CD14-positive monocyte (primary cell): ENCODE results near the gene SLC50A1. TPM values are rescaled to one million over a fixed set of nuclear protein-coding genes. Genes with fewer than 3 reads are reported as not detected.
A peak's percentile ranks its signal among the peaks of the same experiment; 100 is the strongest.

Experiments used
- DNase-seq, 3 donors: peaks; one replicate each; pipeline ENCODE4 v3.0.0-alpha.2; 2011 to 2022
- H2AFZ ChIP-seq: 2 replicates; pipeline ENCODE4 v1.6.0; 2012; ENCODE audit warnings: mild to moderate bottlenecking, low read depth, low read length, inconsistent platforms; ENCODE audit not compliant: insufficient read depth, poor library complexity, severe bottlenecking
- H3K27ac ChIP-seq, 2 donors: 1 replicate in 1 of 2; 2 replicates in 1 of 2; pipeline ENCODE4 v1.5.1; 2012 to 2013; ENCODE audit warnings: low read length in 2 of 2, control low read depth in 1 of 2, inconsistent platforms in 1 of 2, low read depth in 1 of 2, mild to moderate bottlenecking in 1 of 2
- H3K27me3 ChIP-seq, 2 donors: one replicate each; pipeline versions ENCODE4 v1.6.0 to v1.6.1; 2011 to 2013; ENCODE audit warnings: low read length in 2 of 2; ENCODE audit not compliant: control insufficient read depth in 2 of 2, insufficient read depth in 2 of 2
- H3K36me3 ChIP-seq, 2 donors: replicated peaks in 1 of 2; 1 replicate in 1 of 2; 2 replicates in 1 of 2; pipeline versions ENCODE4 v1.5.1 to v1.6.1; 2012 to 2013; ENCODE audit warnings: low read length in 2 of 2, control low read depth in 1 of 2, inconsistent platforms in 1 of 2, mild to moderate bottlenecking in 1 of 2; ENCODE audit not compliant: insufficient read depth in 2 of 2, control insufficient read depth in 1 of 2
- H3K4me1 ChIP-seq, 2 donors: 1 replicate in 1 of 2; 2 replicates in 1 of 2; pipeline versions ENCODE4 v1.5.1 to v1.6.1; 2012 to 2013; ENCODE audit warnings: low read length in 2 of 2, control low read depth in 1 of 2, inconsistent platforms in 1 of 2, mild to moderate bottlenecking in 1 of 2, moderate library complexity in 1 of 2; ENCODE audit not compliant: insufficient read depth in 2 of 2, control insufficient read depth in 1 of 2
- H3K4me2 ChIP-seq: replicated peaks from 2 replicates; pipeline ENCODE3; 2012; ENCODE audit warnings: low read length, moderate library complexity, mild to moderate bottlenecking; ENCODE audit not compliant: poor library complexity, severe bottlenecking; ENCODE audit errors: extremely low read depth
- H3K4me3 ChIP-seq, 3 experiments: fragments of 200-600 bp in 1 of 3; sonication (generic) in 1 of 3; replicated peaks in 1 of 3; 1 replicate in 2 of 3; 2 replicates in 1 of 3; pipeline ENCODE4 v1.5.1; 2011 to 2013; ENCODE audit warnings: low read length in 3 of 3, mild to moderate bottlenecking in 3 of 3, control low read depth in 2 of 3, low read depth in 2 of 3, inconsistent platforms in 1 of 3, moderate library complexity in 1 of 3
- H3K79me2 ChIP-seq: 2 replicates; pipeline ENCODE4 v1.6.0; 2012; ENCODE audit warnings: mild to moderate bottlenecking, control low read depth, inconsistent platforms, low read length, moderate library complexity; ENCODE audit not compliant: insufficient read depth
- H3K9ac ChIP-seq: 2 replicates; pipeline ENCODE4 v1.6.0; 2017; ENCODE audit warnings: low read length, mild to moderate bottlenecking; ENCODE audit not compliant: insufficient read depth, poor library complexity, severe bottlenecking
- H3K9me3 ChIP-seq, 2 donors: replicated peaks in 1 of 2; 1 replicate in 1 of 2; 2 replicates in 1 of 2; pipeline versions ENCODE4 v1.5.1 to v1.6.1; 2012 to 2013; ENCODE audit warnings: low read length in 2 of 2, control low read depth in 1 of 2; ENCODE audit not compliant: control insufficient read depth in 1 of 2, insufficient read depth in 1 of 2
- H4K20me1 ChIP-seq: 2 replicates; pipeline ENCODE4 v1.6.0; 2012; ENCODE audit warnings: mild to moderate bottlenecking, low read length, control low read depth, moderate library complexity; ENCODE audit not compliant: insufficient read depth
- H3K27ac Mint-ChIP-seq, 7 donors: one replicate each; pipeline ENCODE4 v1.8.0; 2020; ENCODE audit warnings: mild to moderate bottlenecking in 7 of 7, mixed read lengths in 7 of 7, moderate library complexity in 6 of 7, inconsistent platforms in 2 of 7
- H3K27me3 Mint-ChIP-seq, 3 donors: one replicate each; pipeline ENCODE4 v1.8.0; 2021 to 2022; ENCODE audit warnings: low read depth in 3 of 3, mild to moderate bottlenecking in 3 of 3, mixed read lengths in 3 of 3, moderate library complexity in 3 of 3, inconsistent platforms in 1 of 3
- H3K36me3 Mint-ChIP-seq, 2 donors: one replicate each; pipeline ENCODE4 v1.8.0; 2020; ENCODE audit warnings: mixed read lengths in 2 of 2, inconsistent platforms in 1 of 2, mild to moderate bottlenecking in 1 of 2
- H3K4me1 Mint-ChIP-seq: one replicate; pipeline ENCODE4 v1.8.0; 2020; ENCODE audit warnings: mild to moderate bottlenecking, mixed read lengths
- H3K4me3 Mint-ChIP-seq, 2 donors: one replicate each; pipeline ENCODE4 v1.8.0; 2020; ENCODE audit warnings: mild to moderate bottlenecking in 2 of 2, mixed read lengths in 2 of 2, moderate library complexity in 1 of 2
- H3K9me3 Mint-ChIP-seq, 7 donors: one replicate each; pipeline ENCODE4 v1.8.0; 2020 to 2022; ENCODE audit warnings: mixed read lengths in 7 of 7, mild to moderate bottlenecking in 6 of 7, moderate library complexity in 6 of 7, inconsistent platforms in 2 of 7
- WGBS: methylation state at CpG from one replicate; pipeline ENCODE4 v1.1.5; 2013; ENCODE audit warnings: missing lambda C conversion rate; ENCODE audit not compliant: insufficient coverage; 5-methylcytosine and 5-hydroxymethylcytosine counted together
- intact Hi-C, 2 donors: fragments of 100-400 bp; cut with micrococcal nuclease; formaldehyde crosslinking; loops; one replicate each; pipeline versions ENCODE4 v1.15.0 to v1.15.1; 2023
- polyA plus RNA-seq, 3 donors: library from polyadenylated mRNA; depleted of rRNA in 1 of 3; unstranded in 2 of 3; stranded (reverse) in 1 of 3; fragments of 300-500 nt in 2 of 3; fragments of >200 nt in 1 of 3; fragmentation: Illumina TruSeq in 2 of 3; gene quantifications; 1 replicate in 2 of 3; 2 replicates in 1 of 3; pipeline ENCODE4 v1.2.3, GENCODE V29; 2012 to 2021
- TF ChIP-seq, protein P1 (sequence below): fragments of 200-600 bp; IDR thresholded peaks from one replicate; pipeline ENCODE4 v1.8.0; 2022; ENCODE audit warnings: antibody characterized with exemption, mild to moderate bottlenecking

Gene SLC50A1
- polyA plus RNA-seq, 3 donors = 40.0 to 50.8 (median 49.4) TPM

GRCh38 chr1:155172732-155173477, 37.3 kb downstream of the SLC50A1 start, which contains the start of gene KRTCAP2:
Gene KRTCAP2 (minus strand): TSS chr1:155173304. CDS start chr1:155173224, 80 bp downstream.
- peak within 1 kb of the TSS; percentile 96 for H2AFZ ChIP-seq
- peak; percentile 93 to 98 (median 95) for DNase-seq
- H3K27me3 ChIP-seq = no peaks in the 10 kb centered on the region
- H4K20me1 ChIP-seq = no peaks in the 10 kb centered on the region
- H3K27ac ChIP-seq = peak within 1 kb of the TSS; percentile 69 to 90
- H3K4me3 ChIP-seq = peak within 1 kb of the TSS; percentile 70 to 95 (median 91)
- TF ChIP-seq, protein P1, sequence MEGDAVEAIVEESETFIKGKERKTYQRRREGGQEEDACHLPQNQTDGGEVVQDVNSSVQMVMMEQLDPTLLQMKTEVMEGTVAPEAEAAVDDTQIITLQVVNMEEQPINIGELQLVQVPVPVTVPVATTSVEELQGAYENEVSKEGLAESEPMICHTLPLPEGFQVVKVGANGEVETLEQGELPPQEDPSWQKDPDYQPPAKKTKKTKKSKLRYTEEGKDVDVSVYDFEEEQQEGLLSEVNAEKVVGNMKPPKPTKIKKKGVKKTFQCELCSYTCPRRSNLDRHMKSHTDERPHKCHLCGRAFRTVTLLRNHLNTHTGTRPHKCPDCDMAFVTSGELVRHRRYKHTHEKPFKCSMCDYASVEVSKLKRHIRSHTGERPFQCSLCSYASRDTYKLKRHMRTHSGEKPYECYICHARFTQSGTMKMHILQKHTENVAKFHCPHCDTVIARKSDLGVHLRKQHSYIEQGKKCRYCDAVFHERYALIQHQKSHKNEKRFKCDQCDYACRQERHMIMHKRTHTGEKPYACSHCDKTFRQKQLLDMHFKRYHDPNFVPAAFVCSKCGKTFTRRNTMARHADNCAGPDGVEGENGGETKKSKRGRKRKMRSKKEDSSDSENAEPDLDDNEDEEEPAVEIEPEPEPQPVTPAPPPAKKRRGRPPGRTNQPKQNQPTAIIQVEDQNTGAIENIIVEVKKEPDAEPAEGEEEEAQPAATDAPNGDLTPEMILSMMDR = peak; percentile 95
- under 1% methylated on average over 49 of the region's 57 CpGs for WGBS
- H3K9me3 Mint-ChIP-seq = no peaks in the 10 kb centered on the region
- H3K9ac ChIP-seq = peak within 1 kb of the TSS; percentile 84
- H3K27ac Mint-ChIP-seq = peak within 1 kb of the TSS; percentile 84 to 96 (median 93)
- H3K36me3 Mint-ChIP-seq = peaks cover 19 to 30% of the 10 kb centered on the region in 2 donors
- peaks cover 29 to 37% of the 10 kb centered on the region in 2 donors for H3K4me1 ChIP-seq
- H3K79me2 ChIP-seq = peaks cover 21% of the 10 kb centered on the region
- H3K36me3 ChIP-seq = peaks cover 14 to 19% of the 10 kb centered on the region in 2 donors
- peaks cover 36% of the 10 kb centered on the region for H3K4me1 Mint-ChIP-seq
- no peaks in the 10 kb centered on the region for H3K9me3 ChIP-seq
- intact Hi-C loops = loop anchor here in 1 of 2 donors (5.0 kb wide), 1 partner anchor 36 kb away; the partner anchor contains the start of gene SLC50A1
- peak within 1 kb of the TSS; percentile 93 to 96 for H3K4me3 Mint-ChIP-seq
- H3K27me3 Mint-ChIP-seq = peaks cover 4 to 22% (median 21%) of the 10 kb centered on the region in 3 donors
- H3K4me2 ChIP-seq = peak within 1 kb of the TSS; percentile 86

GRCh38 chr1:155173478-155174323, 38.0 kb downstream of the SLC50A1 start, which contains the start of gene TRIM46:
Gene TRIM46 (plus strand): TSS chr1:155173849. CDS start chr1:155173967, 118 bp downstream.
- Histone ChIP-seq H3K79me2 (peaks cover 21% of the 10 kb centered on the region), H3K9ac (peak within 1 kb of the TSS; percentile 84), H3K27ac (peak within 1 kb of the TSS; percentile 69 to 90), H4K20me1 (no peaks in the 10 kb centered on the region), H3K4me2 (peak within 1 kb of the TSS; percentile 86), H2AFZ (peak within 1 kb of the TSS; percentile 96), H3K9me3 (no peaks in the 10 kb centered on the region), H3K27me3 (no peaks in the 10 kb centered on the region), H3K4me1 (peaks cover 36 to 44% of the 10 kb centered on the region in 2 donors), H3K4me3 (peak within 1 kb of the TSS; percentile 70 to 95 (median 91)), H3K36me3 (peaks cover 14 to 19% of the 10 kb centered on the region in 2 donors)
- peak within 1 kb of the TSS; percentile 93 to 96 for H3K4me3 Mint-ChIP-seq
- no peaks in the 10 kb centered on the region for H3K9me3 Mint-ChIP-seq
- H3K4me1 Mint-ChIP-seq = peaks cover 38% of the 10 kb centered on the region
- TF ChIP-seq, protein P1 = peak; percentile 67
- H3K27ac Mint-ChIP-seq = peak within 1 kb of the TSS; percentile 84 to 96 (median 93)
- peaks cover 4 to 22% (median 21%) of the 10 kb centered on the region in 3 donors for H3K27me3 Mint-ChIP-seq
- peaks cover 19 to 27% of the 10 kb centered on the region in 2 donors for H3K36me3 Mint-ChIP-seq
- under 1% methylated on average over 20 of the region's 38 CpGs for WGBS
- peak in 1 of 3 donors; percentile 17 for DNase-seq
- intact Hi-C loops = loop anchor here in 1 of 2 donors (5.0 kb wide), 1 partner anchor 36 kb away; the partner anchor contains the start of gene SLC50A1
